ENCODE results near the gene TIMP2.
A peak's percentile ranks its signal among the peaks of the same experiment; 100 is the strongest.

TIMP2 gene

DNA sequence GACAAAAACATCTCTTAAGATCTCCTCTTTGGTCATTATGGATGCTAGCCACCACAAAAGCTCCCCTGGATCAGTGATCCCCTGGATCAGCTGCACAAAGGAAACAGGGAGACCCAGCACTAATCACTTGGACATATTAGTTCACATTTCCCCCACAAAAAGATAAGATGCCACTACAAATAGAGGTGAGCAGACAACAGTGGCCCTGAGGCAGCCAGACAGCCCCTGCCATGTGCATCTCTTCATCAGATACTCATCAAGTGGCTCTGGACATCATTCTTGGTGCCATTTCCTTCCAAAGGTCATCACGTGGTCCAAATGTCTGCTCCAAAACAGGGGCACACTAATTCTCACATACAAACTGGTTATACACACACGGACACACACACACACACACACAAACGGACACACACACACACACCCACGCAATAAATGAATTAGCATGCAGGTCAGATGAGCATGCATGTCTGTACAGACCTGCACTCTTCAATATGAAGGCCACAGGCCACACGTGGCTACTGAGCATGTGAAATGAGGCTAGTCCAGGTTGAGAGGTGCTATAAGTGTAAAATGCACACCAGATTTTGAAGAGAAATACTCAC lies 88.7 kb downstream of the TIMP2 start:
- no peak for DNase-seq (ENCODE audit: low read depth)

DNA sequence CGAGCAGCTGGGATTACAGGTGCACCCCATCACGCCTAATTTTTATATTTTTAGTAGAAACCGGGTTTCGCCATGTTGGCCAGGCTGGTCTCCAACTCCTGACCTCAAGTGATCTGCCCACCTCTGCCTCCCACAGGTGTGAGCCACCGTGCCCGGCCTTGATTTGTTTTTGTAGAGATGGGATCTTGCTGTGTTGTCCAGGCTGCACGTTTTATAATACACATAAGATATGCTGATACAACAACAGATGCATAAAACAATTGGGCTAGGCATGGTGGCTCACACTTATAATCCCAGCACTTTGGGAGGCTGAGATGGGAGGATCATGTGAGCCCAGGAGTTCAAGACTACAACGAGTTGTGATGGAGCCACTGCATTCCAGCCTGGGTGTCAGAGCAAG lies 90.6 kb downstream of the TIMP2 start:
- no peak for DNase-seq (ENCODE audit: low read depth)

DNA sequence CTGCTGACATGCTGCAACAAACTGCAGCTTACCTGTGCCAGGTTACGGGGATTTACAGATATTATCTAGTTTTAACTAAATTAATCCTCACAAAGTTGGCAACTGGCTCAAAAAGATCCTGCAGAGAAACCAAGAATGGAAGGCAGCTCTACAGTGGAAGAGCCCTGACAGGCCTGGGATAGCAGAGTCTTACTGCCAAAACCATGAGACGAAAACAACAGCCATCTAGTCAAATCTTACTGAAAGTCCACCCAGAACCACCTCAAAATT lies 92.7 kb downstream of the TIMP2 start:
- DNase-seq (ENCODE audit: low read depth) = no peak

DNA sequence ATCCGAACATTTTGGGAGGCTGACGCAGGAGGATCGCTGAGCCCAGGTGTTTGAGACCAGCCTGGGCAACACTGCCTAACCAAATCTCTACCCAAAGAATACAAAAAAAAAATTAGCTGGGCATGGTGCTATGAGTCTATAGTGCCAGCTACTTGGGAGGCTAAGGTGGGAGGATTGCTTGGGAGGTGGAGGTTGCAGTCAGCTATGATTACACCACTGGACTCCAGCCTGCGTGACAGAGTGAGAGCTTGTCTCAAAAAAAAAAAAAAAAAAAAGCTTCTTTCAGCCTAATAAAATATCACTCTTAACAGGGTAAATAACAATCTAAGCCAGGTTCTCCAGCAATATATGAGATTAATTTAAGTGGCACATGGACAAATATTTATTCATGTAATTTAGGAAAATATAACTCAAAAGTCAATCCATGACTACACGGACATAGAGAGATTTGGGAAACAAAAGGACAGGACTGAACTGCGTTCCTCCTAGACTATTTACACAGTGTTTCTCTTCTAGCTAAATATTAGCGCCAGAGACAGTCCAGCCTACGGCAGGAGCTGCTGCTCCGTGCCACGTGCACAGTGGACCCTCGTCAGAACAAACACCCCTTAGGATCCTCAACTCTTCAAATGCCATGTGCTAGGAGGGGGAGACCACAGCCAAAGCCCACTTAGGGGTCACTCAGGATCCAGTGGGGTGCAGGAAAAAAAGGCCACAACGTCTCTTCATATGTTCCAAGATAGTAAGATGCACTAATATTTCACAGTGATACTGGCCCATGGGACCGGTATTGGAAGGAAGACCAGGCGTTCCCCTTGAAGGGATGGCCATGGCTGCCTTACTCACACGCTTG lies 93.3 kb downstream of the TIMP2 start:
- DNase-seq (ENCODE audit: low read depth) = no peak

DNA sequence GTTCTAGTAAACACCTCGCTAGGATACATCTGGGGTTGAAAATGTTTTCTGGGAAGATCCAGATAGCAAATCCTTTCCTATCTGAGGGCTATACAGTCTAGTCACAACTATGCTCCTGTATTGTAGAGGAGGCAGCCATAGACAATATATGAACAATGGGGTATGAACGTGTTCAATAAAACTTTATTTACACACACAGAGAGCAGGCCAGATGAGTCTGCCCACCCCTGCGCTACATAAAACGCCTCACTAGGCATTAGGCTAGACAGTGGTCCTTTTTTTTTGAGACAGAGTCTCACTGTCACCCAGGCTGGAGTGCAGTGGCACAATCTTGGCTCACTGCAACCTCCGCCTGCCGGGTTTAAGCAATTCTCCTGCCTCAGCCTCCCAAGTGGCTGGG lies 95.7 kb downstream of the TIMP2 start:
- no peak for DNase-seq (ENCODE audit: low read depth)

DNA sequence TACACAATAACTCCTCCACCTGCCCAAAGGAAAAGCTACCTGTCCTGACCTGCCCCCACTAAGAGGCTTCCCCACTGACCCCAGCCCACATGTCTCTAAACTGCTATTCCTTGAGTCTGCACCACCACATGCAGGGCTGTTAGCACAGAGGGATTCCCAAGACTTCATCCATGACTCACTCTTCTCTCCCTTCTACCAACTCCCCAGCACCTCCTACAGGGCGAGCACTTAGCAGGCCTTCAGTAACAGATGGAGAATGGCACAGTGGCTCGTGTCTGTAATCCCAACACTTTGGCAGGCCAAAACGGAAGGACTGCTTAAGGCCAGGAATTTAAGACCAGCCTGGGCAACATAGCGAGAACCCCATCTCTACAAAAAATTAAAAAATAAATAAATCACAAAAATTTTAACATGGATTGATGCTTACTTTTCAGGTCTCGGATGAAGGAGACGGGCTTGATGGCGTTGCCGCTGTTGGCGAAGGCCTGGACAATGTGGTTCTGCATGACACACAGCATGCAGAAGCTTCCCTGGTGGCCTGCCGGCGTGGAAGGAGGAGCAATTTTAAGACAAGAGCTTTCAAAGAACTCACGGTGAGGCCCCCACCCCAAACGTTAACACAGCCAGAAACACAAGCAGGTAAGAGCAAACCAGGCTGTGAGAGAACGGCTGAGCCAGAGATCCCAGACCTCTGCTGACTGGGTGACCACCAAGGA lies 96.6 kb downstream of the TIMP2 start:
- no peak for DNase-seq (ENCODE audit: low read depth)

DNA sequence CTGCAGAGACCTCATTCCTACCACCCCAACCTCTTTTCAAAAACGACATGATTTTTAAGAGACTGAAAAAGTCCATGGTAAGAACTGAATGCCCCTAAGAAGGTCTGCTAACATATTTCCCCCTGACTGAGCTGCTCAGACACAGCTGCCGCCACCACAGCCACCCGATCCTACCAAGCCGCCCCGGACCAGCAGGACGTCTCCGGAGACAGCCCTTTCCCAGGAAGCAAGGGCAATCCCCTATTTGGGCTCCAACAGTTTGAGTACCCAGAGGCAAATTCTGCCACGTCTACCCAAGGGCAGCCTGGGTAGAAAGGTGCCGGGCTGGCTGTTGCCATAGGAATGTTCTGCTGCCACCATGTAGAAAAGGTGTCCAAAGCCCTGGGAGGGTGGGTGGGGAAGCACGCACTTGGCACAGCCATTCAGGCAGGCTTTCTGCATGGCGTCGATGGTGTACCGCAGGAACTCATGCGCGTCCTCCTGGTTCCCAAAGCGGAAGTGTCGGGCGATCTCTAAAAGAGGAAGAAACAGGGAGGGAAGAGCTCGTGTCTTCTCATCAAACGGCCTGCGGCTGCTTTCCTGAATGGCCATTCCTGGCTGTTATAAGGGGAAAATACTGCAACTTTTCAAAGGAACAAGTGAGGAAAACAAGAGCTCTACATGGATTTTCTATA lies 98.2 kb downstream of the TIMP2 start:
- DNase-seq (ENCODE audit: low read depth) = no peak

DNA sequence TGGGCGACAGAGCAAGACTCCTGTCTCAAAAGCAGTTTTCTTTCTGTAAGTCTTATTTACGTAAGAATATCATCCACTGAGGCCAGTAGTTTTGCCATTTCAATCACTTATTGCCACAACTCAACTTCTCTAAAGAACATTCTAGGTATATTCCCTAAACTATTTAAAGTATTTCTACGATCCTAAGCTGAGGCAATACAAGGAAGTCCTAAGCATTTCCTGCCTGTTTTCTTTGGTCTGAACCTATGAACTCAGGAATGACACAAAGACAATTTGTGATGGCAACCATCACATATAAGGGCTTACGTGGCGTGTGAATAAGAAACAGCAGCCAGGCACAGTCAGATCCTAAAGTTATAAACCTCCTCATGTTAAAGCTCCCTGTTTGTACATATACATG lies 98.8 kb downstream of the TIMP2 start:
- DNase-seq (ENCODE audit: low read depth) = no peak

DNA sequence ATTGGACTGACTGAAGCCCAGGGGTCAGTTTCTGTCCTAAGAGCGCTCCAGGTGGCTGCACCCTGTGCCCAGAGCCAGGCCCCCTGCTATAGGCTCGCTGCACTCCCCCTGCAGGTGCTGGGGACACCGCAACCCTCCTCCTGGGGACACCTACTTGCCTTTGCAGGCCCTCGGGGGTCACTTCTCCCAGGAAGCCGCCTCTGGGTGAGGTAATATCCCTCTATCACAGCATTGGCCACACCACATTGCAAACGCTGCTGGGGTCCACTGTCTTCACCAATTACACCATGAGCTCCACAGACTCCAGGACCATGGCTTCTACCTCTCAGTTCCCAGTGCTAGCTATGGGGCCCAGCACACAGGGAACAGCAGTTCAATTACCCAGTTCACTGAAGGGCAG lies 99.5 kb downstream of the TIMP2 start:
- DNase-seq (ENCODE audit: low read depth) = no peak

DNA sequence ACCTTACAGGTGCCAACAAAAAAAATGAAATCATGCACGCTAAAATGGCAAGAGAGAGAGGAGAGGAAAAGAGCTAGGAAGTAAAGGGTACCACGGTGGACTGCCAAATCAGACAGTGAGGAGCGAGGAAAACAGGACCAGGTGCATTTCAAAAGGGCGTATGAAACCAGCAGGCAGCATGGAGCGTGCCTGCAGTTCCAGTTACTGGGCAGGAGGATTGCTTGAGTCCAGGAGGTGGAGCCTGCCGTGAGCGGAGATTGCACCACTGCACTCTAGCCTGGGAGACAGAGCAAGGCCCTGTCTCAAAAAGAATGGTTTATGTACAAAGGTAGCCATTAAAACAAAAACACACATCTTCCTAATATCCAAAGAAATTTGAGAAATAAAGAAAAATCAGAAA lies 100.9 kb downstream of the TIMP2 start:
- DNase-seq (ENCODE audit: low read depth) = no peak

DNA sequence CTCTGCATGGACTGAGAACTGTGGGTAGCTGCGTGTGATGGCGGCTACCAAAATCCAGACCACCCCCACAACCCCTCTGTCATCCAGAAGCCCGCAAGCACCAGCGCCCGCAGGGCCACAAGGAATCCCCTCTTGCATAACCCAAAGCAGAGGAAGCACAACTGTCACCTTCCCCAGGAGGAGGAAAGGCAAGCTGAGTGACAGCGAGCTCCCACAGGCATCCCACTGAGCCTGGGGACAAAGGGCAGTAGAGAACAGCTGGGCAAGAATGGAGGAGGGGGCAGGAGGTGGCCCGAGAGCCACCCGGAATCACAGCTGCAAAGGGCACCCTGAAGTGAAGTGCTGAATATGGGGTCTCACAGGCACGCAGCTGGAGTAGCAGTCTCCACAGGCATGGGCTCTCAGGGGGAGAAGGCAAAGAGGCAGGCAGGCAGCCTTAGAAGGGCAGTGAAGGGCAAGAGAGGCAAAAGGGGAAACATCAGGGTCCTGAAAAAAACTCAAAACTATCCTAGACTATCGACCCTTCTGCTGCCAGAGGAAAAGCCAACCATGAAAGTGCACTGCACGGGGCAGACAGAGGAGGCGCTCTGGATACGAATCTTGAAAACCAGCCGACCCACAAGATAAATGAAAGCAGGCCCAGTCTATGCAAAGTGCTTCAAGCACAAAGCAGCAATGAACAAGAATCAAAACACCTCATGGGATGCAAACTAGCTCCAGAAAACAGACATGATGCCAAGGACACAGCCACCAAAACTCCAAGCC lies 101.7 kb downstream of the TIMP2 start:
- DNase-seq (ENCODE audit: low read depth) = no peak

DNA sequence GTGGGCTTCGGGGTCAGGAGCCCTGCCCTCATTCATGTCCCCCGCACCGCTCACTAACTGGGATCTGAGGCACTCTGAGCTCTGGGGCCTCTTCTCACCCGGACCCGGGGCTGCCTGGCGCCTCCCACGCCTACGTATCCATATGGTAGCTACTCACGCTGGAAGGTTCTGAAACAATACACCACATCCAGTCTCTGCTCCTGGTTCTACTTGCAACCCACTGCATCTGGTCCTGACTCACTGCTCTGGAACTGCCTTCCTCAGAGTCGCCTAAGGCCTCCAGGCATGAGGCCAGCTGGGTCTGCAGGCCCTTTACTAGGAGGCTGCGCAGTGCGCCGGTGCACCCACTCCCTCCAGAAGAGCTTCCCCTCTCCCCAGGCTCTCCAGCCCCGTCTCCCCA lies 102.6 kb downstream of the TIMP2 start:
- DNase-seq (ENCODE audit: low read depth) = no peak

DNA sequence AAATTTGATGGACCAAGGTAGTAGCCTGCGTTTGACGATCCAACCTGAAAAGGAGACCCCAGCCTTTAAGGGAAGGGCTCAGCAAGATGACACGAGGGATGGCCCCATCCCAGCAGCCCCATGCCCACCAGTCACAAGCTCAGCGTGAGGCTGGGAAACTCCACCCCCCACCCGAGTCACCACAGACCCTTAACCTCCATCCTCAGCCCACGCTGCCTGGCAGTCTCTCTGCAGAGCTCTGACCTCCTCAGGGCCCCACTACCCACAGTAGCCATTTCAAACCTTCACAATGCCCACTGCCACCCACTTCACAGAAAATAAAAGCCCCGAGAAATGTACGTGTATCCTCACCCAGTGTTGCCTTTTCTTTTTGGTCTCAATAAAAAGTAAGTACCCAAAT lies 103.2 kb downstream of the TIMP2 start:
- no peak for DNase-seq (ENCODE audit: low read depth)

DNA sequence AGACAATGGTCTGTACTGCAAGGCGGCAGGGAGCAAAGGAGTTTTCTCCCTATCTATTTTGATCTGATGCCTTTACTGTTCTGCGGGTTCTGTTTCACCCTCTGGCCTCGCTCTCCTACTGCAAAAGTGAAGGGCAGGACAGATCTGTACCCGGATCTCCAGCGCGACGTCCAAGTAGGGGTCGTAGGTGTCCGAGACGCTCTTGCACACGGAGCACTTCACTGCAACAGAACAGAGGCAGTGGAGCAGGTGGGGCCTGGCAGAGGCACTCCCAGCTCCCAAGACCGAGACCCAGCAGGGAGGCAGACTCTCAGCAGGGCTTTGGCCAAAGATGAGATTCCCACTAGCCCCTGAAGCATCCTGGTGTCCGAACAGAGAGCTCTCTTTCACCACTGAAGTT lies 104.3 kb downstream of the TIMP2 start:
- DNase-seq (ENCODE audit: low read depth) = no peak

DNA sequence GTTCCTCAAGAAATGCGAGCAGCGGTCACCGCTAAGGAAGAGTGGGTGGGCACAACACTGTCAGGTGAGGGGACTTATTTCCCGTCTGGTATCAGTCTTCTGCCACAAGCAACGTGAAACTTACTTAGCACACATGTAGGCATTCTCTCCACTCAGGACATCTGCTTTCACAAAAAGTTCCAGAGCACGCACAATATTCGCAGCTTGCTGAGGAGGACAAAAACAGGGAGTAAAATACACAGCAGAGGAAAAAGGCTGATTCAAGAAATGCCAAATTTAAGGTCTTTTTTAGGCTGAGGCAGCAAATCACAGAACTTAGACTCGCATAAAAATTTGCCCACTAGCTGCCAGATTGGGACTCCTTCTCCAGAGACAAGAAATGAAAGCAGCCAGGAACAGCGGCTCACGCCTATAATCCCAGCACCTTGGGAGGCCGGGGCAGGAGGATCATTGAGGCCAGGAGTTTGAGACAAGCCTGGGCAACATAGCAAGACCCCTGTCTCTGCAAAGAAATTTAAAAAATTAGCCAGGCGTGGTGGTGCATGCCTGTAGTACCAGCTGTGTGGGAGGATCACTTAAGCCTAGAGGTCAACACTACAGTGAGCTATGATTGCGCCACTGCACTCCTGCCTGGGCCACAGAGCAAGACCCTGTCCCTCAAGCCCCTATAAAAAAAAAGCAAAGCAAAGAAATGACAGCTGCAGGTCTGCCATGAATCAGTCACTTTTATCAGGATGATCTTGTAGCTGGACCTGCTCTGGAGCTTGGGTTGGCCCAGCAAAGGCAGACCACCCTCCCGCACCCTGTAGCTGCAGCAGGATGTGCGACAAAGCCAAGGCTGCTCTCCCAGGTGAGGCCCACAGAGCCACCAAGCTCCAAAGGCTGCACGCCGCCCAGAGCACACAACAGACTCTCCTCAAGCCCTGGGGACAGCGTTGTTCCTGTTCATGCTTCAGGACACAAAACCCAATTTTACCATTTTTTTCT lies 105.1 kb downstream of the TIMP2 start:
- no peak for DNase-seq (ENCODE audit: low read depth)

DNA sequence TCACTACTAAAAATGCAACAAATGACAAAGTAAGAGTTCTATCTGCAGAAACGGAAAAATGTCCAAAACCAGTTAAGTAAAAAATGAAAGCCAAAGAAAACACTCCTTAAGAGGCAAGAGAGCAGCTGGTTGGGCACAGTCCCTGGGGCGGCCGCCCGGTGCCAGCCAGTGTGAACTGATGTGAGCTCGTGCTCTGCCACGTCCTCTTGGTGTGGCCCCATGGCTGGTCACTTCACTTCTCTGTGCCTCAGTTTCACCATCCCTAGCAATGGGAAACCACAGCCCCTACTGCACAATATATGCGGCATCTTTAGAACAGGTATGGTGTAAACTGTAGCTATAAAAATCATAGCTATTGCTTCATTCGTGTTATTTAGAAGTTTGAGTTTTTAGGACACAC lies 105.8 kb downstream of the TIMP2 start:
- DNase-seq (ENCODE audit: low read depth) = no peak

DNA sequence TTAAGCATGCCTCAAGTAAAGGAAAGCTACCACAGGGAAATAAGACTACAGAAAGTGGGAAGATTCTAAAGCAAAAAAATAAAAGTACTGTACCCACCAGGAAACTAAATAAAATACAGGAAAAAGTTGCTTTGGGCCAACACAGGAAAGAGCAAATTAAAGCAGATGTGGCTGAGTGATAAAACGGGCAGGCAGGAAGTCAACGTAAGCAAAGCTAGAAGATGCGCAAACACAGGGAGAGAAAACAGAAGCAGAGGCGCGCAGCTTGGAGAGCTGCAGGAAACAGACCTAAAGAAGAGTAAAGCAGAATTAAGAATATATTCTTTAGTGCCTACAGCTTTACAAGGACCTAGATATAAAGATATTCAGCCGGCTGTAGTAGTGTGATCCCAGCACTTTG lies 106.3 kb downstream of the TIMP2 start:
- DNase-seq (ENCODE audit: low read depth) = peak; percentile 35

DNA sequence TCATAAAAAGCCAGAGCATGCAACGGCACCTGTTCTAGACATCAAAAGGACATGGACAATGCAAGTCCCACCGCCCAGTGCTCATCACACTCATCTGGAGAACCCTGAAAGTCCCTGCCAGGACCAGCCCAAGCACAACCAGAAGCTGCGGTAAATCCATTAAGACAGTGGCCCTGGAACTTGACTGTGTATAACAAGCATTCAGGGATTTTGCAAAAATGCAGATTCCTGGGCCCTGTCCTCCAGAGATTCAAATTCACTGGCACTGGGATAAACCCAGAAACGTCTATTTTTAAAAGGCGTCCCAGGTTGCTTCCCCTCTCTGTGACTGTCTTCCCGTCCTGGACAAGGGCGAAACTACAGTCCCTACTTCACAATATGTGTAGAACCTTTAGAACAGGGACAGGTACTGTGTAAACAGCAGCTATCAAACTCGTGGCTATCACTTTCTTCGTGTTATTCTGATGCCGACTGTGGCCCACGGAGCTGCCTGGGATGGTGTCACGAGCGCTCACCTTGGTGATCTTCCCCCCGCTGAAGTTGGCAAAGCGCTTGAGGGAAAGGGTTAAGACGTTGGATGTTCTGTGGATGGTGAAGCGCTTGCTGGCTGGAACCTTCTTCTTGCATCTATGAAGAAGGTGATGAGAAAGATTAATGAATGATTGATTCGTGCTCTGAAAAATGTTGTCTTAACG lies 106.9 kb downstream of the TIMP2 start:
- DNase-seq (ENCODE audit: low read depth) = no peak

DNA sequence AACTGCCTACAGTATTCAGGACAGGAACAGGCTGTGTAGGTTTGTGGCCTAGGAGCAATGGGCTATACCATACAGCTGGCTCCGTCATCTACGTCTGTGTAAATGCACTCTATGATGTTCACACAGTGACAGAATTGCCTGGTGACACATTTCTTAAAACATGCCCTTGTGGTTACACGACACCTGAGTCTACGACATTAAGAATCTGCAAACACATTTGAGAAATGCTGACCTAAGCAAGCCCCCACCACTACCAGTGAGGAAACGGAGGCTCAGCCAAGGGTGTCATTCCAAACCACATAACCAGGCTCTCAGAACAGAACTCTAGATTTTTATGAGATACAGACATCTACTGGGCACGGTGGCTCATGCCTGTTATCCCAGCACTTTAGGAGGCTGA lies 108.1 kb downstream of the TIMP2 start:
- DNase-seq (ENCODE audit: low read depth) = peak; percentile 31

DNA sequence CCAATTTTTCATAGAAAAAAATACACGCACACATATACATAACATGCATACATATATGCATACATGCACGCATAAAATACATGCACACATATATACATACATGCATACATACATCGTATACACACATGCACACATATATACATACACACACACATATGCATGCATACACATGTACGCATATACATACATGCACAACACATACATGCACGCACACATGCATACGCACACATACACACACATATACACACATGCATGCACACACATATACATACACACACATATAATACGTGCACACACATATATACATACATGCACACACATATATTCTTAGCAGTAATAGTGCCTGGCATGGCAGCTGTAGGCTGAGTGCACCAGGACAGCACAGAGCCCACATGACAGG lies 109.5 kb downstream of the TIMP2 start:
- DNase-seq (ENCODE audit: low read depth) = no peak
